PC-9 (cell line): ENCODE data around the gene LMNTD2. TPM values are rescaled to one million over a fixed set of nuclear protein-coding genes. Genes with fewer than 3 reads are reported as not detected.

Experiments used
- BruUV-seq: library from RNA; stranded (reverse); fragments of 400-500 nt; replicated peaks from 2 replicates; lab custom pipeline; 2021; lab: Mats Ljungman, UMichigan
- CTCF ChIA-PET: fragments of 300-600 bp; sonication (Branson Sonifier 250); formaldehyde crosslinking; loops from one replicate; lab custom pipeline; 2022; ENCODE audit warnings: antibody characterized with exemption; lab: Charles Lee
- POLR2A ChIA-PET: fragments of 300-600 bp; sonication (Branson Sonifier 250); formaldehyde crosslinking; loops from one replicate; lab custom pipeline; 2022; ENCODE audit warnings: antibody characterized with exemption; ENCODE audit not compliant: unreplicated experiment; lab: Charles Lee
- DNase-seq, 2 experiments: peaks; one replicate each; pipeline versions ENCODE4 v3.0.0 to v3.0.0-alpha.2; 2015 to 2022; ENCODE audit warnings: mixed read lengths in 1 of 2
- H2AFZ ChIP-seq: fragments of 200-600 bp; sonication (generic); 2 replicates; pipeline ENCODE4 v1.8.1; 2017; ENCODE audit warnings: antibody characterized with exemption
- H3F3A ChIP-seq: fragments of 200-600 bp; sonication (generic); 2 replicates; pipeline ENCODE4 v1.8.1; 2017; ENCODE audit warnings: antibody characterized with exemption, mild to moderate bottlenecking, low read depth; ENCODE audit not compliant: insufficient read depth
- H3K27ac ChIP-seq: fragments of 200-600 bp; sonication (generic); 2 replicates; pipeline ENCODE4 v1.6.1; 2016; ENCODE audit warnings: mixed run types
- H3K27me3 ChIP-seq: fragments of 200-600 bp; sonication (generic); 2 replicates; pipeline ENCODE4 v1.6.1; 2016; ENCODE audit warnings: low read depth, mixed run types; ENCODE audit not compliant: insufficient read depth
- H3K36me3 ChIP-seq: fragments of 200-600 bp; sonication (generic); 2 replicates; pipeline ENCODE4 v1.6.1; 2016; ENCODE audit warnings: low read depth, mixed run types
- H3K4me1 ChIP-seq: fragments of 200-600 bp; sonication (generic); replicated peaks from 2 replicates; pipeline ENCODE4 v1.6.1; 2016; ENCODE audit warnings: mixed run types; ENCODE audit not compliant: insufficient read depth
- H3K4me2 ChIP-seq: fragments of 200-600 bp; sonication (generic); 2 replicates; pipeline ENCODE4 v1.6.1; 2017; ENCODE audit warnings: mixed run types
- H3K4me3 ChIP-seq: fragments of 200-600 bp; sonication (generic); 2 replicates; pipeline ENCODE4 v1.6.1; 2016; ENCODE audit warnings: mixed run types
- H3K79me2 ChIP-seq: fragments of 200-600 bp; sonication (generic); 2 replicates; pipeline ENCODE4 v1.6.1; 2017; ENCODE audit warnings: low read depth, mixed run types
- H3K9me2 ChIP-seq: fragments of 200-600 bp; sonication (generic); 2 replicates; pipeline ENCODE4 v1.8.1; 2017; ENCODE audit warnings: mild to moderate bottlenecking; ENCODE audit not compliant: insufficient read depth
- H3K9me3 ChIP-seq: fragments of 200-600 bp; sonication (generic); 2 replicates; pipeline ENCODE4 v1.8.1; 2016; ENCODE audit warnings: low read depth; ENCODE audit not compliant: insufficient read depth
- H4K20me1 ChIP-seq: fragments of 200-600 bp; sonication (generic); 2 replicates; pipeline ENCODE4 v1.8.1; 2017; ENCODE audit not compliant: insufficient read depth
- CTCF ChIP-seq: fragments of 200-600 bp; sonication (generic); conservative IDR thresholded peaks from 2 replicates; pipeline ENCODE4 v1.6.1; 2017; ENCODE audit warnings: mixed run types, antibody characterized with exemption, mild to moderate bottlenecking, moderate library complexity
- EZH2 ChIP-seq: fragments of 200-600 bp; sonication (generic); IDR thresholded peaks from 2 replicates; pipeline ENCODE4 v1.8.0; 2017; ENCODE audit warnings: antibody characterized with exemption, low read depth
- intact Hi-C: fragments of 100-400 bp; cut with micrococcal nuclease; formaldehyde crosslinking; loops from one replicate; pipeline ENCODE4 v1.10.0; 2022; ENCODE audit not compliant: unreplicated experiment
- total RNA-seq: library from RNA; stranded (reverse); gene quantifications from 2 replicates; pipeline ENCODE4 v1.2.3, GENCODE V29; 2021

The LMNTD2 gene
- total RNA-seq, 1 experiment from 2014 or later, result 16.3 TPM

- Histone ChIP-seq H3K9me3 (no peaks in the 10 kb centered on the region), H3K4me2 (no peak overlapping the region), H3K4me1 (no peaks in the 10 kb centered on the region), H3K4me3 (no peak overlapping the region), H3K27me3 (no peaks in the 10 kb centered on the region), H3K27ac (no peak overlapping the region), H2AFZ (no peak overlapping the region), H3K36me3 (no peaks in the 10 kb centered on the region), H4K20me1 (no peaks in the 10 kb centered on the region), H3K9me2 (no peaks in the 10 kb centered on the region), H3K79me2 (no peaks in the 10 kb centered on the region), H3F3A (0 out of 2 replicates have a peak, but pooled peaks cover 7% of the 10 kb centered on the region)
- BruUV-seq, result no TSS peak
- TF ChIP-seq EZH2 (no peak), CTCF (no peak)
- CTCF ChIA-PET, result no interaction called here
- DNase-seq, result no peak
- intact Hi-C loops, result no loop called here
- POLR2A ChIA-PET, result no interaction called here
Measured at GRCh38 chr11:553083-553987, 7.2 kb downstream of the LMNTD2 start.

- Histone ChIP-seq H4K20me1 (no peaks in the 10 kb centered on the region), H3K27me3 (no peaks in the 10 kb centered on the region), H3K9me2 (no peaks in the 10 kb centered on the region), H3K4me1 (no peaks in the 10 kb centered on the region), H3K4me3 (no peak overlapping the region), H3K27ac (no peak overlapping the region), H3K4me2 (no peak overlapping the region), H3K9me3 (no peaks in the 10 kb centered on the region), H2AFZ (no peak overlapping the region), H3F3A (no peaks in the 10 kb centered on the region), H3K36me3 (no peaks in the 10 kb centered on the region), H3K79me2 (no peaks in the 10 kb centered on the region)
- no TSS peak for BruUV-seq
- ChIA-PET CTCF (no interaction called here), POLR2A (no interaction called here)
- no peak for DNase-seq
- no peak for TF ChIP-seq EZH2
- no peak for TF ChIP-seq CTCF
- intact Hi-C loops, result no loop called here
Measured at GRCh38 chr11:551596-551995, 8.9 kb downstream of the LMNTD2 start.

- CTCF ChIA-PET, result no interaction called here
- Histone ChIP-seq H3K4me3 (no peak overlapping the region), H3K36me3 (no peaks in the 10 kb centered on the region), H3K9me3 (no peaks in the 10 kb centered on the region), H3K4me2 (no peak overlapping the region), H3K27me3 (no peaks in the 10 kb centered on the region), H3K79me2 (no peaks in the 10 kb centered on the region), H4K20me1 (no peaks in the 10 kb centered on the region), H3K4me1 (no peaks in the 10 kb centered on the region), H3F3A (no peaks in the 10 kb centered on the region), H3K27ac (no peak overlapping the region), H3K9me2 (no peaks in the 10 kb centered on the region), H2AFZ (no peak overlapping the region)
- POLR2A ChIA-PET, result interaction anchor here (0.6 kb wide), 2 partner anchors 146 to 226 kb away, joined by 3 to 6 read pairs; no protein-coding TSS in a partner anchor
- BruUV-seq, result no TSS peak
- no peak for TF ChIP-seq EZH2
- no peak for TF ChIP-seq CTCF
- DNase-seq, result no peak
- intact Hi-C loops, result no loop called here
Measured at GRCh38 chr11:551131-551530, 9.4 kb downstream of the LMNTD2 start.
